H1 (cell line): Measurements from ENCODE around the gene AAMP. TPM values are rescaled to one million over a fixed set of nuclear protein-coding genes. Genes with fewer than 3 reads are reported as not detected.

Experiments used
- CTCF ChIA-PET: fragments of 300-600 bp; sonication (Branson Sonifier 250); formaldehyde crosslinking; loops from one replicate; lab custom pipeline; 2021; ENCODE audit not compliant: partially characterized antibody; lab: Charles Lee
- POLR2A ChIA-PET: fragments of 300-600 bp; sonication (Branson Sonifier 250); formaldehyde crosslinking; loops from one replicate; lab custom pipeline; 2021; ENCODE audit warnings: inconsistent platforms; ENCODE audit not compliant: partially characterized antibody; lab: Charles Lee
- DNase-seq, 2 experiments: peaks; one replicate each; pipeline versions ENCODE4 v3.0.0 to v3.0.0-alpha.2; 2010 to 2022; ENCODE audit warnings: low spot score in 2 of 2, low read depth in 1 of 2, mixed read lengths in 1 of 2
- FAIRE-seq: peaks from 2 replicates; lab custom pipeline; 2011; peaks lifted over from hg19 to GRCh38; lab: Jason Lieb, UNC
- H2AFZ ChIP-seq: 2 replicates; pipeline ENCODE4 v1.8.1; 2012; ENCODE audit warnings: low read length, inconsistent platforms
- H2AK5ac ChIP-seq: 2 replicates; pipeline ENCODE4 v1.6.1; 2013; ENCODE audit warnings: low read depth, low read length
- H2BK120ac ChIP-seq: replicated peaks from 2 replicates; pipeline ENCODE3; 2013; ENCODE audit warnings: low read depth, low read length, inconsistent platforms
- H2BK12ac ChIP-seq: 2 replicates; pipeline ENCODE4 v1.6.1; 2013; ENCODE audit warnings: low read depth, low read length
- H2BK15ac ChIP-seq: 2 replicates; pipeline ENCODE4 v1.6.1; 2013; ENCODE audit warnings: low read length
- H2BK20ac ChIP-seq: 2 replicates; pipeline ENCODE4 v1.6.1; 2013; ENCODE audit warnings: low read length
- H2BK5ac ChIP-seq: 2 replicates; pipeline ENCODE4 v1.6.1; 2013; ENCODE audit warnings: low read depth, low read length
- H3K14ac ChIP-seq: 2 replicates; pipeline ENCODE4 v1.6.1; 2013; ENCODE audit warnings: inconsistent platforms; ENCODE audit not compliant: insufficient read length
- H3K18ac ChIP-seq: 2 replicates; pipeline ENCODE4 v1.6.1; 2013; ENCODE audit warnings: low read length; ENCODE audit errors: extremely low read depth
- H3K23ac ChIP-seq: 2 replicates; pipeline ENCODE4 v1.6.1; 2013; ENCODE audit warnings: inconsistent platforms; ENCODE audit not compliant: insufficient read length
- H3K23me2 ChIP-seq: 2 replicates; pipeline ENCODE4 v1.6.1; 2013; ENCODE audit warnings: low read depth, low read length
- H3K27ac ChIP-seq: 2 replicates; pipeline ENCODE4 v1.6.1; 2011; ENCODE audit warnings: low read depth, low read length, inconsistent platforms
- H3K27me3 ChIP-seq, 4 experiments: replicated peaks in 1 of 4; 1 replicate in 1 of 4; 2 replicates in 3 of 4; pipeline versions ENCODE4 v1.6.1 to v1.8.1; 2011 to 2013; ENCODE audit warnings: low read length in 3 of 4, mild to moderate bottlenecking in 3 of 4, inconsistent platforms in 2 of 4, mixed read lengths in 2 of 4, moderate library complexity in 1 of 4; ENCODE audit not compliant: control insufficient read depth in 3 of 4, insufficient read depth in 3 of 4; ENCODE audit errors: extremely low read depth in 1 of 4
- H3K36me3 ChIP-seq, 4 experiments: 2 replicates each; pipeline versions ENCODE4 v1.6.1 to v1.8.1; 2011 to 2013; ENCODE audit warnings: mild to moderate bottlenecking in 4 of 4, low read length in 3 of 4, moderate library complexity in 2 of 4, control low read depth in 1 of 4, inconsistent platforms in 1 of 4; ENCODE audit not compliant: insufficient read depth in 4 of 4, control insufficient read depth in 2 of 4
- H3K4ac ChIP-seq: replicated peaks from 2 replicates; pipeline ENCODE3; 2013; ENCODE audit warnings: low read length, low read depth, mixed read lengths, inconsistent platforms; ENCODE audit not compliant: insufficient read length
- H3K4me1 ChIP-seq, 4 experiments: replicated peaks in 1 of 4; 1 replicate in 1 of 4; 2 replicates in 3 of 4; pipeline versions ENCODE4 v1.6.1 to v1.8.1; 2011 to 2013; ENCODE audit warnings: low read length in 3 of 4, inconsistent platforms in 2 of 4, mixed read lengths in 1 of 4; ENCODE audit not compliant: insufficient read depth in 4 of 4, control insufficient read depth in 3 of 4
- H3K4me2 ChIP-seq, 2 experiments: 2 replicates each; pipeline versions ENCODE4 v1.6.1 to v1.8.1; 2011 to 2013; ENCODE audit warnings: low read depth in 2 of 2, low read length in 2 of 2, control low read depth in 1 of 2, inconsistent platforms in 1 of 2, mild to moderate bottlenecking in 1 of 2; ENCODE audit not compliant: insufficient read depth in 1 of 2
- H3K4me3 ChIP-seq, 4 experiments: fragments of 200-600, 300-600 bp in 1 of 4; sonication (generic), shearing (Covaris generic), sonication (Bioruptor Twin) in 1 of 4; 2 replicates each; pipeline versions ENCODE4 v1.5.1 to v1.8.1; 2011 to 2016; ENCODE audit warnings: low read length in 4 of 4, low read depth in 3 of 4, control low read depth in 2 of 4, inconsistent platforms in 2 of 4, mild to moderate bottlenecking in 2 of 4, mixed read lengths in 1 of 4, moderate library complexity in 1 of 4; ENCODE audit not compliant: insufficient read depth in 2 of 4; ENCODE audit errors: extremely low read depth in 1 of 4
- H3K56ac ChIP-seq: replicated peaks from 2 replicates; pipeline ENCODE3; 2013; ENCODE audit warnings: low read depth, mild to moderate bottlenecking, mixed read lengths, low read length, inconsistent platforms; ENCODE audit not compliant: insufficient read length
- H3K79me1 ChIP-seq: 2 replicates; pipeline ENCODE4 v1.6.1; 2013; ENCODE audit warnings: low read depth, low read length, control low read depth
- H3K79me2 ChIP-seq, 2 experiments: 2 replicates each; pipeline versions ENCODE4 v1.6.1 to v1.8.1; 2012 to 2013; ENCODE audit warnings: low read length in 2 of 2, mild to moderate bottlenecking in 2 of 2, inconsistent platforms in 1 of 2; ENCODE audit not compliant: insufficient read depth in 2 of 2, control insufficient read depth in 1 of 2
- H3K9ac ChIP-seq, 4 experiments: replicated peaks in 1 of 4; 1 replicate in 1 of 4; 2 replicates in 3 of 4; pipeline versions ENCODE4 v1.6.1 to v1.8.1; 2011 to 2013; ENCODE audit warnings: low read depth in 3 of 4, low read length in 3 of 4, control low read depth in 2 of 4, mild to moderate bottlenecking in 2 of 4, moderate library complexity in 2 of 4, inconsistent platforms in 1 of 4; ENCODE audit errors: extremely low read depth in 1 of 4
- H3K9me3 ChIP-seq, 2 experiments: 2 replicates each; pipeline versions ENCODE4 v1.6.1 to v1.8.1; 2012 to 2013; ENCODE audit warnings: mild to moderate bottlenecking in 2 of 2, moderate library complexity in 2 of 2, control low read depth in 1 of 2, inconsistent platforms in 1 of 2, low read depth in 1 of 2, low read length in 1 of 2, mixed read lengths in 1 of 2; ENCODE audit not compliant: insufficient read depth in 2 of 2
- H4K20me1 ChIP-seq, 2 experiments: replicated peaks in 1 of 2; 2 replicates each; pipeline versions ENCODE3 to v1.8.1; 2011 to 2013; ENCODE audit warnings: inconsistent platforms in 2 of 2, low read length in 2 of 2, mild to moderate bottlenecking in 1 of 2; ENCODE audit not compliant: insufficient read depth in 2 of 2, control insufficient read depth in 1 of 2
- H4K5ac ChIP-seq: 2 replicates; pipeline ENCODE4 v1.6.1; 2013; ENCODE audit warnings: low read length, low read depth, mixed read lengths, inconsistent platforms; ENCODE audit not compliant: insufficient read length
- H4K8ac ChIP-seq: 2 replicates; pipeline ENCODE4 v1.8.0; 2013; ENCODE audit warnings: mild to moderate bottlenecking, moderate library complexity, low read length, inconsistent platforms; ENCODE audit not compliant: insufficient read depth; ENCODE audit errors: extremely low read depth
- H4K91ac ChIP-seq: replicated peaks from 2 replicates; pipeline ENCODE3; 2013; ENCODE audit warnings: low read length, mixed read lengths, inconsistent platforms; ENCODE audit not compliant: insufficient read length
- CBX5 ChIP-seq: fragments of 300-800, 300-1000 bp; sonication (generic); IDR thresholded peaks from 2 replicates; pipeline ENCODE4 v1.7.1; 2016; ENCODE audit warnings: antibody characterized with exemption, low read length, low read depth
- CBX8 ChIP-seq: fragments of 300-800, 300-1000 bp; sonication (generic); IDR thresholded peaks from 2 replicates; pipeline ENCODE4 v1.7.1; 2016; ENCODE audit warnings: low read depth, low read length, borderline replicate concordance
- CEBPB ChIP-seq: IDR thresholded peaks from 2 replicates; pipeline ENCODE4 v1.6.1; 2012; ENCODE audit warnings: low read depth, low read length
- POLR2A ChIP-seq, 2 experiments: IDR thresholded peaks; 1 replicate in 1 of 2; 2 replicates in 1 of 2; pipeline ENCODE4 v1.6.1; 2011; ENCODE audit warnings: low read depth in 2 of 2, low read length in 2 of 2, mild to moderate bottlenecking in 2 of 2; ENCODE audit errors: control extremely low read depth in 1 of 2
- POU5F1 ChIP-seq: IDR thresholded peaks from 2 replicates; pipeline ENCODE4 v1.6.1; 2011; ENCODE audit warnings: low read depth, mild to moderate bottlenecking, low read length, moderate library complexity
- SIX5 ChIP-seq: IDR thresholded peaks from 2 replicates; pipeline ENCODE4 v1.6.1; 2011; ENCODE audit warnings: mild to moderate bottlenecking, low read depth, low read length
- WGBS, 2 experiments: shearing (Covaris generic) in 1 of 2; methylation state at CpG; one replicate each; pipeline versions ENCODE4 v1.1.6 to v1.1.7; 2013 to 2015; ENCODE audit warnings: low lambda C conversion rate in 2 of 2, mixed read lengths in 2 of 2, inconsistent platforms in 1 of 2, low coverage in 1 of 2, missing lambda C conversion rate in 1 of 2; ENCODE audit not compliant: insufficient replicate concordance in 2 of 2, insufficient coverage in 1 of 2, insufficient read length in 1 of 2; ENCODE audit errors: extremely low coverage in 1 of 2, missing lambda C conversion rate in 1 of 2; 5-methylcytosine and 5-hydroxymethylcytosine counted together
- polyA plus RNA-seq, 7 experiments: library from polyadenylated mRNA; depleted of rRNA in 3 of 7; stranded (reverse) in 5 of 7; unstranded in 2 of 7; fragments of >200 nt in 5 of 7; fragments of 200-250 nt in 2 of 7; gene quantifications; 1 replicate in 5 of 7; 2 replicates in 1 of 7; 4 replicates in 1 of 7; pipeline versions ENCODE4 v1.2.1 to v1.2.3, GENCODE V29; 2011 to 2013; ENCODE audit warnings: missing spikeins in 2 of 7, mixed read lengths in 2 of 7
- total RNA-seq: library from RNA; stranded (reverse); fragmentation: NEBNext Ultra II Directional; extraction: Animal tissue kit (Norgen Biotek cat#: 25700); gene quantifications from 2 replicates; pipeline ENCODE4 v1.2.1, GENCODE V29; 2021
- TF ChIP-seq, protein P1 (sequence below): IDR thresholded peaks from 2 replicates; pipeline ENCODE4 v1.6.1; 2012; ENCODE audit warnings: low read length, inconsistent platforms

AAMP gene
- total and polyA plus RNA-seq, 2 of the 8 experiments (the other 6 are each of a cell fraction or from before 2014, with no cell fraction given), result 119 to 125 TPM

DNA sequence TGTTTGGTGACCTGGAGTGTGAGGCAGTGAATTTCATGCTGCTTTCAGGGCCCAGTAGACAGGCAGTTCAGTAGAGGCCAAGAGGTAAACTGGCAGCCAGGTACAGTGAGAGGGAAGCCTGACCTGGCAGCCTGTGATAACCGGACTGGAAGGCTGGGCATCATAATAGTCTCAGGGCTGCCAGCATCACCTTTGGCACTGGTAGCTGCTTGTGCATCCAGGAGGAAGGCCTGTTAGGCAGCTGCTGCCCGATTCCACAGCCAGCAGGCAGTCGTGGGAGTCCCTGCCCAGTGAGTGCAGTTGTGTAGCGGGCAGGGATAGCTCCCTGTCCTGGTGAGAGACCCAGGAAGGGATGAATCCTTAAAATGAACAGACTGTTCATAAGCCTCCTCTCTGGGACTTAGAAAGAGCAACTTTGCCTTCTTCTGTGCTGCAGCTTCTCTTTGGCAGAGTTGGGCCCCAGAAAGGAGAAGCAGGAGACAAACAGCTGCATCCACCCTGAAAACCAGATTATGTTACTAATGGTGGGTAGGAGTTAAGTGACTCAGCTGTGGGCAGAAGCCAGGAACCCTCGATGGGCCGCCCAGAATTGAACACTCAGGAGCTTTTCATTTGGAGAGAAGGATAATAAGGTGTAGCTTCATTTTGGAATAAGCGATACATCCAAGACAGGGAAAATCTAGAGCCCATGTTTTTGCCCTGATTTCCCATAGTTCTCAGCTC lies 17.3 kb downstream of the AAMP start:
- no peak overlapping the region for H2AFZ ChIP-seq
- H2BK120ac ChIP-seq, result no peak overlapping the region
- H3K4me1 ChIP-seq, result no peaks in the 10 kb centered on the region

More for the DNA sequence above, 17.3 kb downstream of the AAMP start:
- no peak for TF ChIP-seq POU5F1
- TF ChIP-seq CBX8, result no peak
- TF ChIP-seq, protein P1, sequence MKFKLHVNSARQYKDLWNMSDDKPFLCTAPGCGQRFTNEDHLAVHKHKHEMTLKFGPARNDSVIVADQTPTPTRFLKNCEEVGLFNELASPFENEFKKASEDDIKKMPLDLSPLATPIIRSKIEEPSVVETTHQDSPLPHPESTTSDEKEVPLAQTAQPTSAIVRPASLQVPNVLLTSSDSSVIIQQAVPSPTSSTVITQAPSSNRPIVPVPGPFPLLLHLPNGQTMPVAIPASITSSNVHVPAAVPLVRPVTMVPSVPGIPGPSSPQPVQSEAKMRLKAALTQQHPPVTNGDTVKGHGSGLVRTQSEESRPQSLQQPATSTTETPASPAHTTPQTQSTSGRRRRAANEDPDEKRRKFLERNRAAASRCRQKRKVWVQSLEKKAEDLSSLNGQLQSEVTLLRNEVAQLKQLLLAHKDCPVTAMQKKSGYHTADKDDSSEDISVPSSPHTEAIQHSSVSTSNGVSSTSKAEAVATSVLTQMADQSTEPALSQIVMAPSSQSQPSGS, result no peak
- TF ChIP-seq CBX5, result no peak
- TF ChIP-seq POLR2A (IDR thresholded peaks at IDR 0.05; ENCODE audit: control extremely low read depth in 1 of 2, low read depth in 2 of 2, low read length in 2 of 2), result no peak
- TF ChIP-seq SIX5, result no peak
- no peak for TF ChIP-seq CEBPB
- Histone ChIP-seq H3K18ac (no peak overlapping the region), H2BK20ac (no peak overlapping the region), H3K14ac (no peak overlapping the region), H2BK15ac (no peak overlapping the region), H3K27me3 (no peaks in the 10 kb centered on the region), H3K27ac (no peak overlapping the region), H4K91ac (no peak overlapping the region), H4K8ac (no peak overlapping the region), H4K20me1 (peaks cover 0 to 2% of the 10 kb centered on the region in 2 experiments), H3K4me2 (no peak overlapping the region), H3K36me3 (peaks cover 37 to 81% (median 69%) of the 10 kb centered on the region in 4 experiments), H3K9ac (no peak overlapping the region), H3K23me2 (no peaks in the 10 kb centered on the region), H3K56ac (no peak overlapping the region), H2BK5ac (no peak overlapping the region), H4K5ac (no peak overlapping the region), H3K9me3 (no peaks in the 10 kb centered on the region), H3K4me3 (no peak overlapping the region), H2AK5ac (no peak overlapping the region), H3K4ac (no peak overlapping the region), H3K23ac (no peak overlapping the region), H3K79me1 (no peaks in the 10 kb centered on the region), H3K79me2 (no peaks in the 10 kb centered on the region), H2BK12ac (no peak overlapping the region)
- DNase-seq (no peak), FAIRE-seq (no peak)
- ChIA-PET POLR2A (interaction anchor here (0.8 to 2.7 kb wide), 4 partner anchors 8 to 18 kb away, joined by 3 to 7 read pairs (median 4); partner anchors contain the start of genes AAMP, GPBAR1 and PNKD), CTCF (interaction anchor here (0.9 to 2.5 kb wide), 8 partner anchors 12 to 393 kb away, joined by 3 to 22 read pairs (median 4); no protein-coding TSS in a partner anchor)
- WGBS, 2 experiments, result 79% methylated on average over 7 of the region's 7 CpGs; no CpG with 5 or more reads in 1 of the 2 experiments
